H1 (cell line): ENCODE data around the gene S100A8. TPM values are rescaled to one million over a fixed set of nuclear protein-coding genes. Genes with fewer than 3 reads are reported as not detected.

ENCODE experiments used
- CHD7 ChIP-seq: fragments of 300-600 bp; sonication (generic); IDR thresholded peaks from 2 replicates; pipeline ENCODE4 v1.7.1; 2012; ENCODE audit warnings: low read length, moderate library complexity, mild to moderate bottlenecking, inconsistent platforms; ENCODE audit not compliant: insufficient replicate concordance
- CTCF ChIP-seq, 3 experiments: IDR thresholded peaks; 1 replicate in 2 of 3; 2 replicates in 1 of 3; pipeline versions ENCODE4 v1.5.1 to v1.6.1; 2011; ENCODE audit warnings: low read length in 3 of 3, mild to moderate bottlenecking in 3 of 3, inconsistent platforms in 2 of 3, low read depth in 1 of 3, moderate library complexity in 1 of 3; ENCODE audit not compliant: insufficient read depth in 1 of 3; ENCODE audit errors: control extremely low read depth in 1 of 3
- TBP ChIP-seq: IDR thresholded peaks from 2 replicates; pipeline ENCODE4 v1.6.1; 2011; ENCODE audit warnings: low read depth, low read length, improper control_type of control experiment
- polyA plus RNA-seq, 7 experiments: library from polyadenylated mRNA; depleted of rRNA in 3 of 7; stranded (reverse) in 5 of 7; unstranded in 2 of 7; fragments of >200 nt in 5 of 7; fragments of 200-250 nt in 2 of 7; gene quantifications; 1 replicate in 5 of 7; 2 replicates in 1 of 7; 4 replicates in 1 of 7; pipeline versions ENCODE4 v1.2.1 to v1.2.3, GENCODE V29; 2011 to 2013; ENCODE audit warnings: missing spikeins in 2 of 7, mixed read lengths in 2 of 7
- total RNA-seq: library from RNA; stranded (reverse); fragmentation: NEBNext Ultra II Directional; extraction: Animal tissue kit (Norgen Biotek cat#: 25700); gene quantifications from 2 replicates; pipeline ENCODE4 v1.2.1, GENCODE V29; 2021

Gene S100A8
- total and polyA plus RNA-seq, 2 of the 8 experiments (the other 6 are each of a cell fraction or from before 2014, with no cell fraction given): not detected

GRCh38 chr1:153400244-153400643 is 9.4 kb upstream of the S100A8 start (continued):
- TF ChIP-seq CHD7: no peak
- TF ChIP-seq CTCF (IDR thresholded peaks at IDR 0.05; ENCODE audit: control extremely low read depth in 1 of 3, insufficient read depth in 1 of 3, low read depth in 1 of 3, low read length in 3 of 3): peak; percentile 33 to 48 (median 45)
- no peak for TF ChIP-seq TBP
